CD8-positive, alpha-beta memory T cell (primary cell): ENCODE results near the gene ZC3H12D. TPM values are rescaled to one million over a fixed set of nuclear protein-coding genes. Genes with fewer than 3 reads are reported as not detected.

Experiments used
- CTCF ChIA-PET: fragments of 350-600 bp; sonication (Branson Sonifier 250); formaldehyde crosslinking; loops from one replicate; lab custom pipeline; 2021; ENCODE audit warnings: antibody characterized with exemption; lab: Charles Lee
- POLR2A ChIA-PET: fragments of 350-600 bp; sonication (Branson Sonifier 250); formaldehyde crosslinking; loops from one replicate; lab custom pipeline; 2021; ENCODE audit warnings: antibody characterized with exemption; lab: Charles Lee
- DNase-seq, 5 donors: peaks; one replicate each; pipeline versions ENCODE4 v3.0.0 to v3.0.0-alpha.2; 2020 to 2022; ENCODE audit warnings: mixed read lengths in 1 of 5
- H3K27ac ChIP-seq: one replicate; pipeline ENCODE4 v1.7.0; 2013; ENCODE audit warnings: low read depth, mild to moderate bottlenecking, low read length, moderate library complexity
- H3K27me3 ChIP-seq: 2 replicates; pipeline ENCODE4 v1.7.0; 2013; ENCODE audit warnings: low read length, mild to moderate bottlenecking; ENCODE audit not compliant: insufficient read depth, poor library complexity, severe bottlenecking
- H3K36me3 ChIP-seq: 2 replicates; pipeline ENCODE4 v1.7.0; 2013; ENCODE audit warnings: mild to moderate bottlenecking, low read length, moderate library complexity; ENCODE audit not compliant: insufficient read depth
- H3K4me1 ChIP-seq: 2 replicates; pipeline ENCODE4 v1.7.0; 2013; ENCODE audit warnings: mild to moderate bottlenecking, low read length, moderate library complexity; ENCODE audit not compliant: insufficient read depth
- H3K4me3 ChIP-seq: 2 replicates; pipeline ENCODE4 v1.7.0; 2013; ENCODE audit warnings: mild to moderate bottlenecking, low read length
- H3K9me3 ChIP-seq: 2 replicates; pipeline ENCODE4 v1.7.0; 2013; ENCODE audit warnings: mild to moderate bottlenecking, low read length
- H3K27ac Mint-ChIP-seq, 8 donors: one replicate each; pipeline ENCODE4 v1.8.0; 2020 to 2021; ENCODE audit warnings: mixed read lengths in 8 of 8, mild to moderate bottlenecking in 6 of 8, inconsistent platforms in 3 of 8, moderate library complexity in 3 of 8
- H3K27me3 Mint-ChIP-seq, 2 donors: one replicate each; pipeline ENCODE4 v1.8.0; 2020 to 2021; ENCODE audit warnings: mixed read lengths in 2 of 2, mild to moderate bottlenecking in 1 of 2, moderate library complexity in 1 of 2
- H3K36me3 Mint-ChIP-seq, 3 donors: one replicate each; pipeline ENCODE4 v1.8.0; 2020 to 2021; ENCODE audit warnings: mixed read lengths in 3 of 3, inconsistent platforms in 1 of 3, mild to moderate bottlenecking in 1 of 3
- H3K4me1 Mint-ChIP-seq, 3 donors: one replicate each; pipeline ENCODE4 v1.8.0; 2020 to 2021; ENCODE audit warnings: mixed read lengths in 3 of 3, inconsistent platforms in 1 of 3, mild to moderate bottlenecking in 1 of 3
- H3K4me3 Mint-ChIP-seq, 7 donors: one replicate each; pipeline ENCODE4 v1.8.0; 2020 to 2021; ENCODE audit warnings: mixed read lengths in 7 of 7, mild to moderate bottlenecking in 6 of 7, moderate library complexity in 4 of 7, inconsistent platforms in 2 of 7
- H3K9me3 Mint-ChIP-seq, 5 donors: one replicate each; pipeline ENCODE4 v1.8.0; 2020 to 2022; ENCODE audit warnings: mixed read lengths in 5 of 5, mild to moderate bottlenecking in 3 of 5, moderate library complexity in 2 of 5, inconsistent platforms in 1 of 5
- polyA plus RNA-seq: library from polyadenylated mRNA; unstranded; fragments of 300-500 nt; fragmentation: Illumina TruSeq; gene quantifications from one replicate; pipeline ENCODE4 v1.2.3, GENCODE V29; 2021
- total RNA-seq, 2 experiments: library from RNA; stranded (reverse); gene quantifications; one replicate each; pipeline ENCODE4 v1.2.3, GENCODE V29; 2021

Gene ZC3H12D
- total and polyA plus RNA-seq, 3 experiments from 2014 or later: 2.5 to 84.5 (median 83.5) TPM

DNA sequence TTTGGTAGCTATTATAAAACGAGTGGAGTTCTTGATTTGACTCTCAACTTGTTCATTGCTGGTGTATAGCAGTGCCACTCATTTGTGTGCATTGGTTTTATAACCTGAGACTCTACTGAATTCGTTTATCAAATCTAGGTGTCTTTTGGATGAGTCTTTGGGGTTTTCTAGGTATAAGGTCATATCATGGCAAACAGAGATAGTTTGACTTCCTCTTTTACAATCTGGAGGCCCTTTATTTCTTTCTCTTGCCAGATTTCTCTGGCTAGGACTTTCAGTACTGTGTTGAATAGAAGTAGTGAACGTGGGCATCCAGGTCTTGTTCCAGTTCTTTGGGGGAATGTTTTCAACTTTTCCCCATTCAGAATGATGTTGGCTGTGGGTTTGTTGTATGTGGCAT, 46.0 kb downstream of the ZC3H12D start:
- H3K9me3 Mint-ChIP-seq: no peaks in the 10 kb centered on the region
- POLR2A ChIA-PET: interaction anchor here (0.5 kb wide), 1 partner anchor 334 kb away, joined by 7 read pairs; no protein-coding TSS in a partner anchor
- Histone ChIP-seq H3K9me3 (no peaks in the 10 kb centered on the region), H3K4me3 (no peak overlapping the region), H3K36me3 (no peaks in the 10 kb centered on the region), H3K27ac (no peak overlapping the region), H3K27me3 (no peaks in the 10 kb centered on the region), H3K4me1 (no peaks in the 10 kb centered on the region)
- H3K36me3 Mint-ChIP-seq: no peaks in the 10 kb centered on the region
- no peak overlapping the region for H3K27ac Mint-ChIP-seq
- no peak for DNase-seq
- H3K4me3 Mint-ChIP-seq: no peak overlapping the region
- H3K4me1 Mint-ChIP-seq: peaks cover 4 to 10% (median 10%) of the 10 kb centered on the region in 3 donors
- H3K27me3 Mint-ChIP-seq: no peaks in the 10 kb centered on the region
- CTCF ChIA-PET: no interaction called here

DNA sequence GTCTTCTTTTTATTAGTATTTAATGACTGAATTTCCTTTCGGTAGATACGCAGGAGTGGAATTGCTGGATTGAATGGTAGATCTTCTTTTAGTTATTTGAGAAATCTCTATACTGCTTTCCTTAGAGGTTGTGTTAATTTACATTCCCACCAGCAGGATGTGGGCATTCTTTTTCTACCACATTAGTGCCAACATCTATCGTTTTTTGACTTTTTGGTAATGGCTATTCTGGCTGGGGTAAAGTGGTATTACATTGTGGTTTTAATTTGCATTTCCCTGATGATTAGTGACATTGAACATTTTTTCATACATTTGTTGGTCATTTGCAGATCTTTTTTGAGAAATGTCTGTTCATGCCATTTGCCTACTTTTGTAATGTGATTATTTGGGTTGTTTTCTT, 47.6 kb downstream of the ZC3H12D start:
- Histone ChIP-seq H3K4me1 (no peaks in the 10 kb centered on the region), H3K27ac (no peak overlapping the region), H3K27me3 (no peaks in the 10 kb centered on the region), H3K36me3 (no peaks in the 10 kb centered on the region), H3K4me3 (no peak overlapping the region), H3K9me3 (no peaks in the 10 kb centered on the region)
- Mint-ChIP-seq H3K36me3 (no peaks in the 10 kb centered on the region), H3K4me1 (peaks cover 4 to 10% (median 10%) of the 10 kb centered on the region in 3 donors), H3K27me3 (no peaks in the 10 kb centered on the region), H3K4me3 (no peak overlapping the region), H3K27ac (no peak overlapping the region), H3K9me3 (no peaks in the 10 kb centered on the region)
- POLR2A ChIA-PET: no interaction called here
- CTCF ChIA-PET: no interaction called here
- DNase-seq: no peak

DNA sequence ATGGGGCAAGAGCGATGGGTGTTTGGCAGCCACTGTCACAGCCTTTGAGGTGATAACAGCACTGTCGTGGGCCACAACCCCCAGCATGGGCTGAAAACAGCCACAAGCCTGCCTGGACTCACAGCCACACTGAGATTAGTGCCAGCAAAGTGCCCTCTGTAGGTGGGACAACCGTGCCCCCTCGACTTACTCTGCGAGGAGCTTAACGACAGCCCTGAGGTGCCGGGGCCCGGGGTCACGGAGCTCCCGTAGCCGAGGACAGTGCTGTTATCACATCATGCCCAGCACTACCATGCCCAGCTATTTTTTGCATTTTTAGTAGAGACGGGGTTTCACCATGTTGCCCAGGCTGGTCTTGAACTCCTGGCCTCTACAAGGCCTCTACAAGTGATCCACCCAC, 48.2 kb downstream of the ZC3H12D start:
- H3K36me3 ChIP-seq: no peaks in the 10 kb centered on the region
- no peak overlapping the region for H3K4me3 ChIP-seq
- H3K4me3 Mint-ChIP-seq: no peak overlapping the region
- no peak for DNase-seq
- H3K27ac ChIP-seq: no peak overlapping the region
- POLR2A ChIA-PET: no interaction called here
- H3K27ac Mint-ChIP-seq: peak overlapping the region in 1 of 8 donors; percentile 70
- H3K9me3 Mint-ChIP-seq: no peaks in the 10 kb centered on the region
- H3K36me3 Mint-ChIP-seq: no peaks in the 10 kb centered on the region
- H3K27me3 ChIP-seq: no peaks in the 10 kb centered on the region
- CTCF ChIA-PET: interaction anchor here (0.9 to 1.2 kb wide), 2 partner anchors 355 to 408 kb away, joined by 3 to 4 read pairs; no protein-coding TSS in a partner anchor
- H3K27me3 Mint-ChIP-seq: peaks cover 0 to 1% of the 10 kb centered on the region in 2 donors
- no peaks in the 10 kb centered on the region for H3K9me3 ChIP-seq
- peaks cover 4% of the 10 kb centered on the region for H3K4me1 ChIP-seq
- H3K4me1 Mint-ChIP-seq: peaks cover 5 to 15% (median 15%) of the 10 kb centered on the region in 3 donors

DNA sequence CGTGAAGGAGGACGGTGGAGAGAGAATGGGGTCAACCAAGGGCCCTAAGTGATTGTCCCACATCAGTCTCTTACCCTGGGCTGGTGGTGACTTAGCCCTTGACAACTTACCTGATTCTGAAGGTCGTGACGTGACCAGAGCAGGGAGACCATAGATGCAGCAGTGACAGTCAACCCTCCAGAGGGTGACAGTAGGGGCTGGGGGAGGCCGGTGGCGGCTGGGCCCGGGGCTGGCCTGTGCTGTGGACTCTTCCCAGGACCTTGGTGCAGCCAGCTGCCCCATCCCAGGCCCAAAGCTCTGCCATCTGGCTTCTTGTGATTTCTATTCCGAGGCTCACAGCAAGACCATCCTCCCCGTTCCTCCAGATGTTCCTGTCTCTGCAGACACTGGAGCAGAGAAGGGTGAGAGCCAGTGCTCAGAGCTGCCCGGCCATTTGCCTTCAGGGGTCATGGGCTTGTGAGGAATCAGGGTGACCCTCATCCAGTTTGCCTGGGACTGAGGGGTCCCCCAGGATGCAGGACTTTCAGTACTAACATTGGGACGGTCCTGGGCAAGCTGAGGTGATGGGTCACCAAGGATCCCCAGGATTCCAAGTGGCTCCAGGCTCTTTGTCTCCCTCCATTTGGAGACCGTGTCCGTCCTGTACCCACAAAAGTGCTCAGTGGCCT, 48.8 kb downstream of the ZC3H12D start:
- Histone ChIP-seq H3K27ac (no peak overlapping the region), H3K4me1 (peaks cover 4% of the 10 kb centered on the region), H3K9me3 (no peaks in the 10 kb centered on the region), H3K27me3 (no peaks in the 10 kb centered on the region), H3K4me3 (no peak overlapping the region), H3K36me3 (no peaks in the 10 kb centered on the region)
- Mint-ChIP-seq H3K4me1 (peaks cover 5 to 15% (median 15%) of the 10 kb centered on the region in 3 donors), H3K4me3 (no peak overlapping the region), H3K36me3 (no peaks in the 10 kb centered on the region), H3K9me3 (no peaks in the 10 kb centered on the region), H3K27me3 (peaks cover 0 to 1% of the 10 kb centered on the region in 2 donors), H3K27ac (no peak overlapping the region)
- DNase-seq: no peak
- ChIA-PET CTCF (interaction anchor here (0.9 to 1.2 kb wide), 2 partner anchors 354 to 408 kb away, joined by 3 to 4 read pairs; no protein-coding TSS in a partner anchor), POLR2A (no interaction called here)

DNA sequence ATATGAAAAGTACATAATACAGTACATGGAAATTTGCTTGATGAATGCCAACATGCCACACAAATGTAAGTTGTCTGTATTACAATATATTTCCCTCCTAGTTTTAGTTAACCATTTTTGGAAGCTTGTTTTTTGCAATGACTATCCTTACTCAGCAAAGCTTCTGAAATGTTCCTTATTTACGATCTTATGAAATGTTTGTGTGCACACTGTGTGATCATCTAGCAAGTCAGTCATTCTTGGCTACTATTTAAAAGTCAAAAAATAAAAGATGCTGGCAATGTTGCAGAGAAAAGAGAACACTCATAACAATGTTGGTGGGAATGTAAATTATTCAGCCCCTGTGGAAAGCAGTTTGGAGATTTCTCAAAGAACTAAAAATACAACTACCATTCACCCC, 50.9 kb downstream of the ZC3H12D start:
- no peak overlapping the region for H3K4me3 ChIP-seq

DNA sequence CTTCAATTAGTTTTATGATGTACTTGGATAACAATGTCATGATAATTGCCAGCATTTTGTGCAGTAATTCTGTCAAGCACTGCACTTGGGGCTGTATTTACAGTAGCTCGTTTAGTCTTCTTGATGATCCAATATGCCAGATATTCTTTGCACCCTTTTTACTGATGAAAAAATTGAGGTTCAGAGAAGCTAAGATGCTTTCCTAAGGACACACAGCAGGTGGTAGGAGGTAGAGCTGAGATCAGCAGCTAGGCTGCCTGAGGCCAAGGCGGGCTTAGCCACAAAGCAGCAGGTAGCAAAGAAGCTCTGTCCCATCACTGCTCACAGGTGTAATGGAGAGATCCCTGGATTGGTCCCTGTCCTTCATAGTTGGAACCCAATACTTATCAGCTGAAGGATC, 51.4 kb downstream of the ZC3H12D start:
- DNase-seq: no peak
- H3K4me1 Mint-ChIP-seq: peaks cover 5 to 15% (median 15%) of the 10 kb centered on the region in 3 donors
- no peak overlapping the region for H3K4me3 Mint-ChIP-seq
- H3K9me3 Mint-ChIP-seq: no peaks in the 10 kb centered on the region
- ChIA-PET CTCF (interaction anchor here (0.7 to 4.1 kb wide), 10 partner anchors 22 to 406 kb away, joined by 3 to 57 read pairs (median 6); no protein-coding TSS in a partner anchor), POLR2A (no interaction called here)
- H3K36me3 Mint-ChIP-seq: no peaks in the 10 kb centered on the region
- Histone ChIP-seq H3K4me3 (no peak overlapping the region), H3K27ac (no peak overlapping the region), H3K27me3 (no peaks in the 10 kb centered on the region), H3K4me1 (peaks cover 4% of the 10 kb centered on the region), H3K9me3 (no peaks in the 10 kb centered on the region), H3K36me3 (no peaks in the 10 kb centered on the region)
- H3K27me3 Mint-ChIP-seq: peaks cover 0 to 1% of the 10 kb centered on the region in 2 donors
- no peak overlapping the region for H3K27ac Mint-ChIP-seq

More for the DNA sequence above, 50.9 kb downstream of the ZC3H12D start:
- Mint-ChIP-seq H3K4me3 (no peak overlapping the region), H3K36me3 (no peaks in the 10 kb centered on the region), H3K4me1 (peaks cover 5 to 15% (median 15%) of the 10 kb centered on the region in 3 donors), H3K27me3 (peaks cover 0 to 1% of the 10 kb centered on the region in 2 donors), H3K9me3 (no peaks in the 10 kb centered on the region), H3K27ac (no peak overlapping the region)
- POLR2A ChIA-PET: no interaction called here
- Histone ChIP-seq H3K9me3 (no peaks in the 10 kb centered on the region), H3K4me1 (peaks cover 4% of the 10 kb centered on the region), H3K27ac (no peak overlapping the region), H3K36me3 (no peaks in the 10 kb centered on the region), H3K27me3 (no peaks in the 10 kb centered on the region)
- CTCF ChIA-PET: interaction anchor here (0.7 to 4.1 kb wide), 10 partner anchors 21 to 407 kb away, joined by 3 to 57 read pairs (median 6); no protein-coding TSS in a partner anchor
- no peak for DNase-seq

DNA sequence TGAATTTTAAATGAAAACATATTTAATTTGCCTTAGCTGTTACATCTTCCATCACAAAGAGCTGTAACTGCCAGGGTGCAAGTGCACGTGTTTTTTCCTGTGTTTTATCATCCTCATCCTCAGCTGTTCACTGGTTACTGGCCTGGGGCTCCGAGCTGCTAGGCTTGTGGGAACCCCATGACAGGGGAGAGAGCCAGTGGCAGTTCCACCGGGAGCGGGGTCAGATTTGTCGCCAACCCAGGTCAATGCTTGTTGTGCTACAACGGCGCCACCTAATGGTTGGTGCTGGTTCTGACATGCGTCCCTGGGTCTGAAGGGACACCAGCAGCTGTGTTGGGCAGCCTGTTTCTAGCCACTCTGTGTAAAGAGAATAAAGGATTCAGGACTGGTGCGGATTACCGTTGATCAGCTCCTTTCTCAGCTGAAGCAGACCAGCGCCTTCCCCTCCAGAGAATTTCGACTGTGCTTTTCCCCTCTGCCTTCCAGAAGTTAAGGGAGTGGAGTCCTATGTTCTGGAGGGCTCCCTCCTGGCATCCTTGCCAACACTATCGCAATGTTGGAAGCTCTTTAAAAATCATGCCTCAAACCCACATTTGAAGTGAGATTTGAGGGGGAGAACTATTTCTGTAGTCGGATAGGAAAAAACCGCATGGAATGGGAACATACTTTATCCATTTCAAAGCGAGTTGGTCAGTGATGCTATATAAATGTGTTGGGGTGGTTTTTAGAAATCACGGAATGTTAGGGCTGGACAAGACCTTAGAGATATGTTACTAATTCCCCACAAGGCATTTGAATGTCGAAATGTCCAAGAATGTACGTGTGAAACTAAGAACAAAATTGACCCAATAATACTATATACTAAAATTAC, 52.7 kb downstream of the ZC3H12D start:
- Histone ChIP-seq H3K4me3 (no peak overlapping the region), H3K9me3 (no peaks in the 10 kb centered on the region), H3K27me3 (no peaks in the 10 kb centered on the region), H3K4me1 (peaks cover 4% of the 10 kb centered on the region), H3K27ac (no peak overlapping the region), H3K36me3 (no peaks in the 10 kb centered on the region)
- peak overlapping the region in 1 of 8 donors; percentile 65 for H3K27ac Mint-ChIP-seq
- CTCF ChIA-PET: interaction anchor here (0.6 to 4.1 kb wide), 69 partner anchors 9 to 873 kb away, joined by 3 to 57 read pairs (median 4); no protein-coding TSS in a partner anchor
- POLR2A ChIA-PET: interaction anchor here (0.5 to 1.3 kb wide), 4 partner anchors 17 to 403 kb away, joined by 3 to 5 read pairs (median 4); no protein-coding TSS in a partner anchor
- DNase-seq: peak; percentile 71 to 89 (median 81)
- no peaks in the 10 kb centered on the region for H3K9me3 Mint-ChIP-seq
- H3K4me1 Mint-ChIP-seq: peaks cover 3 to 8% (median 8%) of the 10 kb centered on the region in 3 donors
- no peaks in the 10 kb centered on the region for H3K36me3 Mint-ChIP-seq
- peaks cover 0 to 1% of the 10 kb centered on the region in 2 donors for H3K27me3 Mint-ChIP-seq
- peak overlapping the region in 6 of 7 donors; percentile 19 to 82 (median 73) for H3K4me3 Mint-ChIP-seq
